Left hindlimb (tissue), 1 donor: Measurements from ENCODE around the gene NIN.

Experiments used
- DNase-seq: peaks from one replicate; pipeline ENCODE4 v3.0.0-alpha.2; 2018

Gene NIN

GRCh38 chr14:50757702-50758101 lies 73.3 kb downstream of the NIN start:
- DNase-seq: no peak

GRCh38 chr14:50756300-50756699 lies 74.7 kb downstream of the NIN start:
- no peak for DNase-seq

- no peak for DNase-seq
Observed at GRCh38 chr14:50750323-50750722, 80.6 kb downstream of the NIN start.

GRCh38 chr14:50745401-50746058 lies 85.4 kb downstream of the NIN start:
- no peak for DNase-seq

GRCh38 chr14:50744231-50744630 lies 86.7 kb downstream of the NIN start:
- no peak for DNase-seq

GRCh38 chr14:50741567-50741966 lies 89.4 kb downstream of the NIN start:
- no peak for DNase-seq

GRCh38 chr14:50740856-50741255 lies 90.1 kb downstream of the NIN start:
- no peak for DNase-seq

- DNase-seq: no peak
Observed at GRCh38 chr14:50739186-50739585, 91.8 kb downstream of the NIN start.

GRCh38 chr14:50736932-50737419 lies 94.0 kb downstream of the NIN start:
- DNase-seq: no peak

GRCh38 chr14:50734950-50735695 lies 95.8 kb downstream of the NIN start:
- no peak for DNase-seq

GRCh38 chr14:50733494-50733893 lies 97.5 kb downstream of the NIN start:
- no peak for DNase-seq

- no peak for DNase-seq
Observed at GRCh38 chr14:50728836-50729235, 102.1 kb downstream of the NIN start.

GRCh38 chr14:50726372-50727107 lies 104.4 kb downstream of the NIN start:
- no peak for DNase-seq

- DNase-seq: no peak
Observed at GRCh38 chr14:50725761-50726160, 105.2 kb downstream of the NIN start.

GRCh38 chr14:50719911-50720759 lies 110.8 kb downstream of the NIN start:
- no peak for DNase-seq

- no peak for DNase-seq
Observed at GRCh38 chr14:50718949-50719348, 112.0 kb downstream of the NIN start.

- no peak for DNase-seq
Observed at GRCh38 chr14:50717811-50718210, 113.2 kb downstream of the NIN start.

GRCh38 chr14:50714450-50715073 lies 116.4 kb downstream of the NIN start:
- no peak for DNase-seq

- DNase-seq: no peak
Observed at GRCh38 chr14:50711043-50711442, 119.9 kb downstream of the NIN start.

- no peak for DNase-seq
Observed at GRCh38 chr14:50705026-50705593, 125.9 kb downstream of the NIN start.

GRCh38 chr14:50704454-50705010 lies 126.4 kb downstream of the NIN start:
- DNase-seq: no peak
